Kidney capillary endothelial cell (primary cell): ENCODE results near the gene CREB5.

ENCODE experiments used
- DNase-seq: peaks from one replicate; pipeline ENCODE4 v3.0.0-alpha.2; 2018; ENCODE audit warnings: low spot score

CREB5 gene

GRCh38 chr7:28516390-28517172, 104.3 kb downstream of the CREB5 start:
- no peak for DNase-seq

- no peak for DNase-seq
Measured at GRCh38 chr7:28517206-28517605, 104.9 kb downstream of the CREB5 start.

DNA sequence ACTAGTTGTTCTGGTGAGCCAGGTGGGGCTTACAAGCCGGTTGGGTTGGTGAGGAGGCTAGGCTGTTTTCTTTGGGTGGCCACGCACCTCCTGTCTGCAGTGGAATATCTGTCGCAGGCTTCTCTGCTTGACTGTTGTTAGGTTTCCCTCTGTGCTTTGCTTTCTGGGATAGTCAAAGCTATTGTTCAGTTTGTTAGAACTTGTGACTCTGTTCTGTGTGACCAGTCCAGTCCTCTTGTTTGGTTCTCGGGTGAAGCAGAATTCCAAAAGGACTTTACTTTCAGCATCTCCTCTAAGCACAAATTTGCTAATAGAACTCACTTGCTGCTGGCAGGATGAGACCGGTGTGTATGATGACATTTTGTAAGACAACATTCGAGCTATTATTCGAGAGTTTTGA, 105.3 kb downstream of the CREB5 start:
- no peak for DNase-seq

DNA sequence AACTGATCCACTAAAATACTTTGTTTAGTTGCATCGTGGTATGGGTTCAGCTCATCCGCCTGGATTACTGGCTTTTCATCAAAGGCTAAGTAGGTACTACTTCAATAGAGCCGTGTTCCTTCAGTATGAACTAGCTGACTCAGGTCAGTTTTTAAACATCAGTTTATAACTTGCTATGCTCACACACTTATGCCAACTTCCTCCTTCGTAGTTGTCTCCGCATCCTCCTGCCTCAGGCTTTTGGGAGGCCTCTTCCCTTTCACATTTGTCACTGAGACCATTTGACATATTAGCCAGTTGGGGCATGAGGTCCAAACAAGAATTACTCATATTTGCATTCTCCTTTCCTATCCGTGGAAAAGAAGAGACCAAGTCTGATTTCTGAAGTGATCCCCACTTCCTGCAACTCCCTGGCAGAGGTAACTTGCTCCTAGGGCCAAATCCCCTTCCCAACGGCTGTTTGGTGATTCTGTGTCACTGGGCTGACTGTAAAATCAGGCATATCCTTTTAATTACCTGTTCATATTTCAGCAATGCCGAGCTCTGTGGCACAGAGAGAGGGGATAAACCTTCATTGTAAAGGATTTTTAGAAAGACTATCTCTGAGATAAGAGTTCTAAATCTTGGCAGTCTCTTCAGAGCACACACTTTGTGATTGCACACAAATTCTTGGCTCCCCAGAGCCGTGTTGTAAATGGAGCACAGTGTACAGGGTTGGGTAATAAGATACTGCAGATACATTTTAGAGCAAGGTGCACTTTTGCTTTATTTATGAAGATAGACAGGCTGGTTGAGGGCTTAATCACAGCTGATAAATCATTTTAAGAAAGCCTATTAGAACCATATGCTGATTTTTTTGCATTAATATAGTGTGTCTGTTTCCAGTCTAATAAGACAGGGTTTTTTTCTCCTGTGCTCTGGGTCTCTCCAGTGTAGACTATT, 108.0 kb downstream of the CREB5 start:
- DNase-seq, result no peak

DNA sequence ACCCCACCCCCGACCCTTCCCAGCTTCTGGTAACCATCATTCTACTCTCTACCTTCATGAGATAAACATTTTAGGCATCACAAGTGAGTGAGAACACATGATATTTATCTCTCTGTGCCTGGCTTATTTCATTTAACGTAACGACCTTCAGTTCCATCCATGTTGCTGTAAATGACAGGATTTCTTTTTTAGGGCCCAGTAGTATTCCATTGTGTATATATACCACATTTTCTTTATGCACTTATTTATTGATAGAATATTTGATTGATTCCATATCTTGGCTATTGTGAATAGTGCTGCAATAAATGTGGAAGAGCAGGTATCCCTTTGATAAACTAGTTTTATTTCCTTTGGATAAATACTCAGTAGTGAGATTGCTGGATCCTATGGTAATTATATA, 112.7 kb downstream of the CREB5 start:
- DNase-seq, result no peak

DNA sequence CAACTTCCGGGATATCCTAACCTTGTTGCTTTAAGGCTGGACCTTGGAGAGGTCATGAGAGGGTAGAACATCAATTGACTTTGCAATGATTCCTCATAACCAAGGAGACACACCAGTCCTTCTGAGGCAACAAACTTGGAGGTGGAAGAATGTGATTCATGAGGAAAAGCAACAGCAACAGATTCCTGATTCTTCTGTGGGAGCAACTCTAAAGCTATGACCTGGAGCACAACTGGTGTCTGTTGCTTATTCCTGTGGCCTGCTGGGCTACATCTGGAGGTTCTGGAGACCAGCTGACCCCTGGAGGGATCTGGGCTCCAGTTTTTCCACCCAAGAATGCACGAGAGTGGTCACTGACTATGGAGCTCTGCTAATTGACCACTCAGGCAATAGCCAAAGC, 116.6 kb downstream of the CREB5 start:
- no peak for DNase-seq

DNA sequence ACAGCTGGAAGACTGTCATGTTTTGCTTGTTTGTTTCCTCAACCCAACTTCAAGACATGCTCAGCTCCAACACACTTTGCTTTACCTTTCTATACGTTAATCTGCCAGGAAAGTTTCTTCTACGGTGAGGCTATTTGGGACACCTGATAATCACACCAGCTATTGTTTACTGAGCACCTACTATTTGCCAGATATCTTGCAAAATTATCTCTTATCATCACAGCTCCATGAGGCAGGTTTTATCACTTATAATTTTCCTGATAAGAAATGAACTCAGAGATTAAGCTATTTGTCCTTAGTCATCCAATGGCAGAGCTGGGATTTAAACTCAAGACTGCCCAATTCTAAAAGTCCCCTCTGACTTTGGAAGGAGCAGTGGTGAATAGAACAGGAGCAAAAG, 117.4 kb downstream of the CREB5 start:
- DNase-seq, result no peak

DNA sequence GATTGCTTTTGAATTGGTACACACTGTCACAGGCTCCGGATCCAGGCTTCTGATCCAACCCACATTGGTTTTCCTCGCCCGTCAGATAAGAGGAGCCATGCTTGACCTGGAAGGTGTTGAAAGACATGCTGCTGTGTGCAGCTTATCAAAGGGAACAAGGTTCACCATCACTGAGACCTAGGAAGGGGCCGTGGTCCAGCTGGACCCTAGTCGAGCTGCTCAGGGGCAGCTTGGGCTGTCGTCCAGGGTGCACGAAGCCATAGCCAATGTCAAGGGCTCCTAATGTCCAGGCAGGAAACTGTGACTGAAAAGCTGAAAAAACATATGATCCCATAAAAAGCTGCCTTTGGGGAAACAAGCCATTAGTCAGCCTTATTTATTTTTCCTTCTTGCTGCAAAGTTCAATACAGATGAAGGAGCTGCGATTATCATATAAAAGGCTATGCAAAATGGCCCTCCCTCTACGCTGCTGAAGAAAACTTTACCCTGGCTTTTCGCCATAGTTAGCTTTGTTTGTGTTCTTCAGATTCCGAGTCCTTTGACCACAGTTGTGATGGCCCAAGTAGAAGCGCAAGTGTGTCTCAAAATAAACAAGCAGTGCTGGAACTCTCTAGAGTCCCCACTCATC, 118.0 kb downstream of the CREB5 start:
- peak; percentile 10 for DNase-seq

- no peak for DNase-seq
Measured at GRCh38 chr7:28530803-28531175, 118.5 kb downstream of the CREB5 start.

DNA sequence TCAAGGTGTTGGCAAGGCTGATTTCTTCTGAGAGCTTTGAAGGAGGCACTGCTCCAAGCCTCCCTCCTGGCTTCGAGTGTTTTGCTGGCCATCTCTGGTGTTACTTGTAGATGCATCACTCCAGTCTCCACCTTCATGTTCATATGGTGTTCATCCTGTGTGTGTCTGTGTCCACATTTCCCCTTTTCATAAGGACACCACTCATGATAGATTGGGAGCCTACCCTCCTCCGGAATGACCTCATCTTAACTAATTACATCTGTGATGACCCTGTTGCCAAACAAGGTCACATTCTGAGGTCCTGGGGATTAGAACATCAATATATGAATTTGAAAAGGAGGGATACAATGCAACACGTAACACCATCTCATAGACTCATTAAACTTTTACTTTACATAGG, 119.0 kb downstream of the CREB5 start:
- DNase-seq, result no peak

- no peak for DNase-seq
Measured at GRCh38 chr7:28532181-28532580, 119.9 kb downstream of the CREB5 start.

GRCh38 chr7:28533267-28533666, 120.9 kb downstream of the CREB5 start:
- no peak for DNase-seq

GRCh38 chr7:28533731-28534531, 121.6 kb downstream of the CREB5 start:
- no peak for DNase-seq

- DNase-seq, result no peak
Measured at GRCh38 chr7:28536259-28536658, 123.9 kb downstream of the CREB5 start.

GRCh38 chr7:28539289-28539981, 127.1 kb downstream of the CREB5 start:
- DNase-seq, result no peak

- DNase-seq, result no peak
Measured at GRCh38 chr7:28542410-28542809, 130.1 kb downstream of the CREB5 start.

DNA sequence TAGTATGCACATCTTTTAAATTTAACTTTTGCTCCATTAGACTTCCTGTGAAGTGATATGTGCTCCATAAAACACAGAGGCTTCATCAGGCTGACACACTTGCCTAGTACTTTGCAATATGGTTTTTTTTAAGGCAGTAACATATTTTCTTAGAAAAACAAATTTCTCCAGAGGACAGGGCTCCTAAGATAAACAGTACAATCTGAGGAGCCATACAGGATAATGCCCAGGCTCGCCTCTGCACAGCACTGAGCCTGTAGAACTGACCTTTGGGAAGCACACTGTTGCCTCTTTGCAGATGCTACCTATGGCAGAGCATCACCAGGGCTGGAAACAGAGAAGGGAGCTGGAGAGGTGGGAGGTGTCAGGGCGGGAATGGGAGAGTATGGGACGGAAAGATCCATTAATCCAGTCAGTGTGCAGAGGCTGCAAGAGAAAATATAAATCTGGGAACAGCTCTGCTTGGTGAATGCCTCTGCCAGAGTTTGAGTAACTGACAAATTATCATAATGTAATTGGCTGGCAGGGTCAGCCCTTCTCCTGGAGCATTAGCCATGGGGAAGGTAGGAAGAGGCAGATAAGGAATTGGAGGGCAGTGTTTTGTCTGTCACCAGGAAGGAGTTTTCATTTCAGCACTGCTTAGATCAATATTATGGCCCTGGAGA, 132.3 kb downstream of the CREB5 start:
- no peak for DNase-seq

DNA sequence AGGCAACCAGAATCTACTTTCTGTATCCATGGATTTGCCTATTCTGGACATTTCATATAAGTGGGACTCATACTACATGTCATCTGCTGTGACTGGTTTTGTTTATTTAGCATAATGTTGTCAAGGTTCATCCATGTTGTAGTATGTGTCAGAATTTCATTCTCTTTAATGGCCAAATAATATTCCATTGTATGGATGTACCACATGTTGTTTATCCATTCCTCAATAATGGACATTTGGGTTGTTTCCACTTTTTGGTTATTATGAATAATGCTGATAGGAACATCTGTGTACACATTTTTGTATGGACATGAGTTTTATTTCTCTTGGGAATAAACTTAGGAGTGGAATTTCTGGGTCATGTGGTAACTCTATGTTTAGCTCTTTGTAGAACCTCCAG, 133.7 kb downstream of the CREB5 start:
- no peak for DNase-seq

DNA sequence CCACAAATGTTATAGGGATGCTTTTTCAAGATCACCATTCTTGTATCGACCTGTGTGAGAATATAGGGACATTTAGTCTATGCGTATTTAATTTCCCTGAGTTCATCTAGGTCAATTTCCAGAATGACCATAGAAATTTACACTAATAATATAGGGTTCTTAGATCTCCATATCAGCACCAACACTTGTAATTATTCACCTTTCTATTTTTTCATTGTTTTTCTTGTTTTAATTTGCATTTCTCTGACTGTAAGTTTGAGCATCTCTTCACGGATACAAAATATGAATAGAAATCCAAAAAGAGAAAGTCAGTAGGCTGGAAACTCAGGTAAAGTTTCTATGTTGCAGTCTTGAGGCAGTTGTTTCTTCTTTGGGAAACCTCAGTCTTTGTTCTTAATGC, 134.8 kb downstream of the CREB5 start:
- DNase-seq, result no peak

GRCh38 chr7:28548416-28548815, 136.1 kb downstream of the CREB5 start:
- DNase-seq, result no peak

DNA sequence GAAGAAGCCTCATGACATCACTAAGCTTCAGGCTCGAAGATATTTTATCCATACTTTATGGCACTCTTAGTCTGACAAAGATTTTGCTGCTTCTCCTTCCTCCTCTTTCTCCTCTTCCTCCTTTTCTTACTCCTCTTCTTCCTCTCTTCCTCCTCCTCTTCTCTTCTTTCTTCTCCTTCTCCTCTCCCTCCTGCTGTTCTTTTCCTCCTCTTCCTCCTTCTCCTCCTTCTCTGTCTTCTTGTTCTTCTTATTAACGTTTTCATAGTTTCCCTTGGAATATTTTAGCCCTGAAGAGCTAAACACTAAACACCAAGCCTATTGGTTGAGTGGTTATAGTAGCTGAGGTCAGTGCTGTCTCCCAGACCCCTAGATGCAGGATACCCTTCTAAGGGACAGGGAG, 137.7 kb downstream of the CREB5 start:
- DNase-seq, result no peak
